NCI-H128 (cell line): Measurements from ENCODE around the gene GPR75.

Experiments used
- DNase-seq: peaks from one replicate; lab custom pipeline; 2025; ENCODE audit not compliant: unreplicated experiment; lab: John Stamatoyannopoulos, UW

Gene GPR75

DNA sequence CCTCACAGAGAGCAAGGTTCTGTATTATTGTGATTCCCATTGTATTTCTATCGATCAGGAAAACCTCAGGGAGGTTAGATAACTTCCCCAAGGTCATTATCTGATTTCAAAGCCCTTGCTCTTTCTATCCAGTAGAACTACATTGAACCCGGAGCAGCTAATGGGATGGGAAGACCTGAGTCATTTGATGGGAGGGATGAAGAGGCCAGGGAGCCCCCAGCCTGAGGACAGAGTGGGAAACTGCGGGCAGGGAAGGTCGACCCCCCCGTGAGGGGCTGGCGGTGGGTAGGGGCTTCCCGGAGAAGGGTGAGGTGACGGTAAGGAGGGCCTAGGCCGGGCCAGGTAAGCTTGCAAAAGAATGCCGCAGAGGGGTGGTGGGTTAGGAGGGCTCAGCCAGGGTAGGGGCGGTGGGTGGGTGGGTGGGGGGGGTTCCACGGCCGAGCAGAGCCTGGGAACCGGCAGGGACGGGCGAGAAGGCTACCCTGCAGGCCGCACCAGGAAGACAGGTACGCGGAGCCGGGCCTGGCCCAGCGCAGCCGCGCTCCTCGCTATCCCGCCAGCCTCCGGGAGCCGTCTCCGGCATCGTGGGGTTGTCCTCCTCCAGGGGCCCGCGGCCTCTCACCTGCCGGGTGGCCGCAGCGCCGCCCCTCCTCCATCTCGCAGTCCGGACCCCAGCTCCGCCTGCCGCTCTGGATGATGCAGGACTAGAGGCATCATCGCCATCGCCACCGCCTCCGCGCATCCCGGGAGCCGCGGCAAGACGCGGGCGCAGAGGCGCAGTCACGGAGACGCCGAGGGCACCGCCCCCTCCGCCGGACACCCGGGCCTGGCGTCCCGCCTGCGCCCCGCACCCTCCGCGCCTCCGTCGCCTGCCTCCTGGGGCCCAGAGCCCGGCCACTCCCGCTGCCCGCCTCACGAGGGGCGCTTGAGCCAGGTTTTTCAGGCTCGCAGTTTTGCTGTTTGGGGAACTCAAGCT is at the start of gene GPR75:
Gene GPR75 (minus strand): TSS at position 762 of the 976 bp plus-strand sequence. CDS start 5,211 bp downstream, outside the sequence.
- DNase-seq = no peak

DNA sequence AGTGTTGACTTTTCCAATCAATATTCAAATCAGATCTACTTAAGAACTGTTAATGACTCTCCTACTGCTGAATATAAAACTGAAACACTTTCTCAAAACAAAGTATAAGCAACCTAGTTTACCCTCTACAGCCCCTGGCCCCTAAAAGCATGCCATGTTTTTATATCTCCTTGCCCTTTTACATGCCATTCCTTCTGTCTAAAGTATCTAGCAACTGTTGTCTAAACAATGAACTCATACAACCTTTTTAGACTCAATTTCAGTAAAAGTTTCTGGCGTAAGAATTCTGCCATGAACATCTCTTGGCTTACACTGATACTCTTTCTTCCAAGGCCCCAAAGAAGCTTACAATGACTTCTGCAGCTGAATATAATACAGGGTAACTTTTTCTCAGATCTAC is 47.8 kb upstream of the GPR75 start:
- no peak for DNase-seq

DNA sequence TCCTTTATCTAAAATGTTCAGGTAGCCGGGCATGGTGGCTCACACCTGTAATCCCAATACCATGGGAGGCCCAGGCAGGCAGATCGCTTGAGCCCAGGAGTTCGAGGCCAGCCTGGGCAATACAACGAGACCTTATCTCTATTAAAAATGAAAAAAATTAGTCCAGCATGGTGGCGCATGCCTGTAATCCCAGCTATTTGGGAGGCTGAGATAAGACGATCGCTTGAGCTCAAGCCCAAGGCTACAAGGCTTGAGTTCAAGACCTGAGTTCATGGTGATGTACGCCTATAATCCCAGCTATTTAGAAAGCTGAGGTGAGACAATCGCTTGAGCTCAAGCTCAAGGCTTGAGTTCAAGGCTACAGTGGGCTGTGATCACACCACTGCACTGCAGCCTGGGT is 45.6 kb upstream of the GPR75 start:
- DNase-seq = no peak

DNA sequence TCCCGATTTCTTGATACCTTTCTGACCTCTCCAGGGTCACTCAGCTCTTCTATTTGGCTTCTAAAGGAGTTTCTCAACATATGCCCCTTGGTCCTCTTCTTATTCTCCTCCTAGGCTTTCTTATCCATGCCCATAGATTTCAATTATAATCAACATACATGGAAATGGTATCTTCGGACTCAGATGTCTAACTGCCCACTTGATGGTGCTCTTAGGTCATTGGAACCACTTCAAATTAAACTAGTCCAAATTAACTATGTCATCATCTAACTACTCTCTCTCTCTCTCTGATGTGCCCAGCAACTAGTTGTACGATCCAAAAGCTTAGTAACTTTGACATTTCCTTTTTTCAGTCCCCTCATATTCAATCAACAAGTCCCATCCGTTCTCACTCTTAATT is 43.2 kb upstream of the GPR75 start:
- no peak for DNase-seq

DNA sequence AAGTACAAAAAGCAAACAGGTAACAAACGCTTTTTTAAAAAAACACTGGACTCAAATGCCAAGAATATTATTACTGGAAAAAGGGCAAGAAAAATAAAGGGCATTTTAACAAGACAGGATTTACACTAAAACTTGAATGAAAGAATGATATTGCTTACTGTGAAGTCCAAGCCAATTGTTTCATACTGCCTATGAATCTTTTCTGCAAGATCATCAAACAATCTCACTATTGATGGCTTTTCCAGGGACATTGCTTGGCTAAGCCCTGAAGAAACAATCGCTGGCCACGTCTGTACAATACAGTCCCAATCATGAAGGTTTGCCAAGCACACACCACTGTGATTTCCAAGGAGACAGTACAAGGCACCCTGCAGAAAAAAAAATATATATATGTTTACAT is 41.4 kb upstream of the GPR75 start:
- no peak for DNase-seq

DNA sequence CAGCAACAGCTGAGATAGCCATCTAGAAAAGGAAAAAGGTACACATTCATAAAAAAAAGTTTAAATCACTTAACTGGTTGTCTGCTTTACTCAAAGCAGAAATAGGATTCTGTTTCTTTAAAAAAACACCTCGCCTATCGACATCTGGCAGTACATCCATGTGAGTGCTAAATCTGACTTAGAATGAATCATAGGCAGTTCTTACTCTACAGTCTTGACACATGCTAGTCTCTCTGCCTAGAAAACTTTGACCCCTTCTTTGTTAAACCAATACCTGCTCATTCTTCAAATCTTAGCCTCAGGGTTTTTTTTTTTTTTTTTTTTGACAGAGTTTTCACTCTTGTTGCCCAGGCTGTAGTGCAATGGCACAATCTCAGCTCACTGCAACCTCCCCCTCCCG is 37.1 kb upstream of the GPR75 start:
- DNase-seq = no peak

DNA sequence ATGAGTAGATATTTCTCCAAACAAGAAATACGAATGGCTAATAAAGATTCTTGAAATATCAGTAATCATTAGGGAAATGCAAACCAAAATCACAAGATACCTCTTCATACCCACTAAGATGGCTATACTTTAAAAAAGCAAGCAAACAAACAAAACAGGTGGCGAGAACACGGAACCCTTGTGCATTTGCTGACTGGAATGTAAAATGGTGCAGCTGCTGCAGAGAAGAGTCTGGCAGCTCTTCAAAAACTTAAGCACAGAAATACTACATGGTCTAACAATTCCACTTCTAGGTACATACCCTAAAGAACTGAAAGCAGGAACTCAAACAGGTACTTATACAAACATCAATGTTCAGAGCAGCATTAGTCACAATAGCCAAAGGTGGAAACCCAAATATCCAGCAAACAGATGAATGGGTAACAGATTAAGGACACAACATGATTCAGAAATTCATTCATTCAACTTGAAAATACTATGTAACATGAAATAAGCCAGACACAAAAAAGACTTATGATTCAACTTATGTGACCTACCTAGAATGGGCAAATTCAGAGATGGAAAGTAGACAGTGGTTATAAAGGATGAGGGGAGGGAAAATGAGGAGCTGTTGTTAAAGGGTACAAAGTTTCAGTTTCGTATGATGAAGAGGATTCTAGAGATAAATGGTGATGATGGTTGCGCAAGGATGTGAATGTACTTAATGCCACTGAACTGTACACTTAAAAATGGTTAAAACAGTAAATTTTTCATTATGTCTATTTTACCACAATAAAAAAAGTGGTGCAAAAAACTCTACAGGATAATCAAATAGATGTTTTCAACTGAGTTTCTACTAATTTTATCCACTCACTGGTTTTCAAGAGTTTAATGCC is 26.9 kb upstream of the GPR75 start:
- DNase-seq = no peak

DNA sequence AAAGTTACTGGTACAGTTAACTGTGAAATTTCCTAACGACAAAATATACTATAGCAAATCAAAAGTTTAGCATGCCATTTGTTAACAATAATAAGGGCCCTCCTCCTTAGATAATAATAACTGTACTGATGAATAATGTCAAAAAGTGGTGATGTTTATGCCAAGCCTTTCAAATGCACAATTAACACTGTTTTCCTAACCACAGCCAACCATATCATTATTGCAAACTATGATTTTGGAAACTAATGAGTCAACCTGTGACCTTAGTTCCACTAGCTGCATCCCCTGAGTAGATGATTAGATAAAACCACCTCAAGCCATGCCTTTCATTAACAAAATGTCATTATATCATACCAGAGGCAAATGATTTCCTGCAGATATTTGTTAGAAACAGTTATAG is 25.1 kb upstream of the GPR75 start:
- no peak for DNase-seq

DNA sequence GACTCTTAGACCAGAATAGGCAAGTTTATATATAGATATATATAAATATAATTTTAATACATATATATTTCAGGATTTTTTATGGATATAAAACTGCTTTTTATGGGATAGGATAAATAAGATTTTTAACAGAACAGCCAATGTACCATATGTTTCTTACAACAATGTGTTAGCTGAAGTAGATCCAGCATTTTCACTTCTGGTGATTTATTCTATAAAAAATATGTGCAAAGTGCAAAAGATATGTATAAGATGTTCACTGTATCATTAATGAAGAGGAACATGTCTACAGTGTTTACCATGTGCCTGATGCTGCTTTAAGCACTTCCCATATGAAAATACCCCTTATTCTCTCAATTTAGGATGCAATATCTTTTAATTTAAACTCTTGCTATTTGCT is 22.2 kb upstream of the GPR75 start:
- DNase-seq = no peak

DNA sequence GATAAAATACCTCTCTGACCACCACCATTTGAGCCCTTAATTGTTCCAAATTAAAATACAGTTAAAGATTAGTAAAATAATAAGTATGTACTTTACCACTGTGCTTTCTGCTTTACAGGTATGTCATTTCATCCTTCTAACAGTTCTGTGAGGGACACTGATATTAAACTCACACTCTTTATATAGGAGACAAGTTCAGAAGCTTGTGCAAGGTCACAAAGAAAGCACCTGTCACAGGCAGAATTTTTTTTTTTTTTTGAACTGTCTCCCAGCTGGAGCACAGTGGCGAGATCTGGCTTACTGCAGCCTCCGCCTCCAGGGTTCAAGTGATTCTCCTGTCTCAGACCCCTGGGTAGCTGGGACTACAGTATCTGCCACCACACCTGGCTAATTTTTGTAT is 21.6 kb upstream of the GPR75 start:
- DNase-seq = no peak

DNA sequence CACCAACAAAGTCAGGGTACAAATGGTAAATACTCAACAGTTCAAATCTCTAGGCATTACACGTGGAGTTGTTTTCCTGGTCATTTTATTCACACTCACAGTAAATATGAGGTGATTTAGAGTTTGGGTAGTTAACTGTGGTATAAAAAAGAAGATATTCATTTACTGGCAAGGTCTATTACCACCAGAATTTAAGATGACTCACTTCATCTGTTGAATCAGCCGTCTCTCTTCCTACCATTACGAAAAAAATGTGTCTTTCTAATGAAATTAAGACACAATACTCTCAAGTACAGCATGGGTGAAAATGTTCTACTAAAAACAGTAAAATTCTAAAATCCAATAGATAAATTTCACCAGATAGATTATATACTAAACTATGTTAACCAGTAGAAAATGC is 21.0 kb upstream of the GPR75 start:
- no peak for DNase-seq

DNA sequence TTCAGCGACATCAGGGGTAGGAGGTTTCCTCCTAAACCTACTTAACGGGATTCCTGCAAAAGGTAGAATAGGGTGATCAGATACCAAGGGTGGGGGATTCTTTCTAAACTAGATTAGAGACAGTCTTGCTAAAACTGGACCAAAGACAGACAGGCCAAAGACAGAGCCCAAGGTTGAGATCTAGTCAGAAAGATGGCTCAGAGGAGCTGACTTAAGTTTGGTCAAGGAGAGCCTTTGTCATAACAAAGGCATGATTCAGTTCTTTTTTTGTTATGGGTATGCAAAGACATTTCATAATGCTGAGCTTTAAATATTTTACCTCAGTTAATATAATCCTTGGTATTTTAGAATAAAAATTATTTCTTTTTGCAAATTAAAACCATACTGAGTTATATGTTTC is 17.8 kb upstream of the GPR75 start:
- DNase-seq = no peak

DNA sequence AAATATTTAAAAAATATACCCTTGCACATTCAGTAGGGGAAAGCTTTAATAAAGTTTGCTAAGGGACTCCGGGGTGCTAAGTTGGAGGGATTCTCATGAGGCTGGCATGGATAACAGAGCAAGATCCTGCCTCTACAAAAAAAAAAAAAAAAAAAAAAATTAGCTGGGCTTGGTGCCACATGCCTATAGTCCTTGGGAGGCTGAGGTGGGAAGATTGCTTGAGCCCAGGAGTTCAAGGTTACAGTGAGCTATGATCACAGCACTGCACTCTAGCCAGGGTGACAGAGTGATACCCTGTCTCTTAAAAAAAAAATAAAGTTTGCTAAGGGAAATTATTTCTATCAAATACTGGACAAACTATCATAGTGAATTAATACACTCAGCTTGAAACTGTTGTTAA is 17.3 kb upstream of the GPR75 start:
- no peak for DNase-seq

DNA sequence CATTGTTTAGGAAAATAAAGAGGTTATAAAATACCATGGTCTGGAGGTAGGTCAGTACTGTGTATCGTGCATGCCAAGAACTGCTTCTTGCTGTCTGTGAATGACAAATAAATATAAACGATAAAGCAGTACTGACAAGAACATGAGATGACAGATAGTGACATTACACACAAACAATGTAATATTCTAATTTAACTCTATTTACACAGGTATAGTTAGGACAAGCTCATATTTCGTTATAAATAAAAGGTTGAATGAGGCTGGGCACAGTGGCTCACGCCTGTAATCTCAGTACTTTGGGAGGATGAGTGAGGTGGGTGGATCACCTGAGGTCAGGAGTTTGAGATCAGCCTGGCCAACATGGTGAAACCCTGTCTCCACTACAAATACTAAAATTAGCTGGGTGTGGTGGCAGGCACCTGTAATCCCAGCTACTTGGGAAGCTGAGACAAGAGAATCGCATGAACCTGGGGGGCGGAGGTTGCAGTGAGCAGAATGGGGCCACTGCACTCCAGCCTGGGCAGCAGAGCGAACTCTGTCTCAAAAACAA is 14.7 kb upstream of the GPR75 start:
- no peak for DNase-seq

DNA sequence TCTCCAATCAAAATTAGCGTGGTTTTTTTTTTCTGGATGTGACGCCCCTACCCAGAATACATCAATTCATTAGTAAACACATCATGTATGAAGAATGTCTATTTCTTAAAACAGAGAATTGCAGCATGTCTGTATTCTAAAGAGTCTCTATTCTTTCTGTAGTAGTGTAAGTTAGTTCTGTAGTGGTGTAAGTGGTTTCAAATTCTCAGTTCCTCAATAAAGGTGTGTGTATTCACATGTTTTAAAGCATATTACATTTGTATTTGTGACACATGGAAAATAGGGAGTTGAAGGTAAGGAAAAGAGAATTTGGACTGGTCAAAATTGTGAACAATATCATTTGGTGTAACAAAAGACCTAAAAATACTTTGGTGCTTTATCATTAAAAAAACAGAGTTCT is 8.0 kb upstream of the GPR75 start:
- no peak for DNase-seq

DNA sequence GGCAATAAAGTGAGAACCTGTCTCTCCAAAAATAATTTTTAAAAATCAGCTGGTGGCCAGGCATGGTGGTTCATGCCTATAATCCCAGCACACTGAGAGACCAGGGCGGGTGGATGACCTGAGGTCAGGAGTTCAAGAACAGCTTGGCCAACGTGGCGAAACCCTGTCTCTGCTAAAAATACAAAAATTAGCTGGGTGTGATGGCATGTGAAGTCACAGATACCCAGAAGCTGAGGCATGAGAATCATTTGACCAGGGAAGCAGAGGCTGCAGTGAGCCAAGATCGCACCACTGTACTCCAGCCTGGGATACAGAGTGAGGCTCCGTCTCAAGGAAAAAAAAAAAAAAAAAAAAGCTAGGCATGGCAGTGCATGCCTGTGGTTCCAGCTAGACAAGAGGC is 7.4 kb upstream of the GPR75 start:
- DNase-seq = no peak

DNA sequence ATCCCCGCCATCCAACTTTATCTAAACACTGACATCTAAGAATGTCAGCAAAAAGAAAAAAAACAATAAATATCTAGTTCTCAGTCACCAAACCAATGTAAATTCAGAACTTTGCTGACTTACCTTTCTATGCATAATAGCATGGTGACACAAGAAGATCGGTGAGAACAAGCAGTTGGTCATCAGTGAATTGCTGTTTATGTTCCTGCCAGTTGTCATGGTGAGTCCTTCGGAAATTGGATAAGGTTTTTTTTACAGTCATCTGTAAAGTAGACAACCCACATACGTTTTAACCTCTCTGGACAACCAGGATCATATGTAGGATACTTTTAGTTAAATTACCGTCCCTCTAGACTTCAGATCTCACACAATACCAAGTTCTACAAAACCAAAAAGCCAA is 6.2 kb upstream of the GPR75 start:
- DNase-seq = no peak

DNA sequence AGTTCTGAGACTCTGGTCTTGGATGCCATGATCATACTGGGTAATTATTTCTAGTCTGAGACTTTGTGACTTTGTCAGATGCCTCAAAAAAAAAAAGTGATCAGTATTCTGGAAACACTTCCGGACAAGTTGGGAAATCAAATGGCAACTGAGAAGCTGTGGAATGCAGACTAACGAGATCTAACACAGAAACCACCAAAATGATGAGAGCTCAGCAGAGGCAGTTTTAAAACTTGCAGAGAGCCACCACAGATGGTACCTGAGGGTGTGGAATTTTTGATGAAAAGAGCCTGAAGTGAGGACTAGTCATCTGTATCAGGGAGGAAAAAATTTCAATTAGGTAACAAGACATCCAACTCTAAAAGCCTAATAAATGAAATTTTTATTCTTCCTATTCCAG is 5.5 kb upstream of the GPR75 start:
- DNase-seq = no peak

DNA sequence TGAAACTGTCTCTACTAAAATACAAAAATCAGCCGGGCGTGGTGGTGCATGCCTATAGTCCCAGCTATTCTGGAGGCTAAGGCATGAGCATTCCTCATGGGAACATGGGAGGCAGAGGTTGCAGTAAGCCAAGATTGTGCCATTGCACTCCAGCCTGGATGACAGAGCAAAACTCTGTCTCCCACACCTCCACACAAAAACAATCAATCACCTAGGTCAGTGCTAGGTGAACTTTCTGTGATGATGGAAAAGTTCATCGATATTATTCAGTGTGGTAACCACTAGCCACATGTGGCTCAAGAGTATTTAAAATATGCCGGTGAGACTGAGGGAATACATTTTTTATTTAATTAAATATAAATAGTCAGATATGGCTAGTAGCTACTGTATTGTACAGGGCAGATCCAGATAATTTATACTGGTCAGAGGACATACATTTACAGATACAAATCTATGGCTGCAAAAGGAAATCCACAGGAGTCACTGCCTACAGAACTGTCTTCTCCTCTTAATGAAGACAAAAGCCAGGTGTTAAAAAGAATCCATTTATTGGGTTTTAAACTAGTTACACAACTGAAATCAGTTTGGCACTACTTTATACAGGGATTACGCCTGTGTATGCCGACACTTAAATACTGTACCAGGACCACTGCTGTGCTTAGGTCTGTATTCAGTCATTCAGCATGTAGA is 3.9 kb upstream of the GPR75 start:
- no peak for DNase-seq

DNA sequence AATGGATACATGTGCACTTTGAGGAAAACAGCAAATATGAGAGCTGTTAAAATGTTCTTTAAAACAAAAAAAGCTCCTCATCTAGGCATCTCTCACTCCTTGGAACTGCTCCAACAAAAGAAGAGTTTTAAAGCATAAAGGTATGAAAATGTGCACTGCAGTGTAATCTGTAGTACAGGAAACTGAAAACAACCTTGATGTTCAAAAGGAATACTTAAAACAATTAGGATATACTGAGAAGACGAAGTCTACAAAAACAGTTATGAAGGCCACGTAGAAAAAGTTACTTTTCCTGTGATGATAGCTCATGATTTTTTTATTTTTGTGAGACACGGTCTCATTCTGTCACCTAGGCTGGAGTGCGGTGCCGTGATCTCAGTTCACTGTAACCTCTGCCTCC is 2.1 kb upstream of the GPR75 start:
- no peak for DNase-seq

DNA sequence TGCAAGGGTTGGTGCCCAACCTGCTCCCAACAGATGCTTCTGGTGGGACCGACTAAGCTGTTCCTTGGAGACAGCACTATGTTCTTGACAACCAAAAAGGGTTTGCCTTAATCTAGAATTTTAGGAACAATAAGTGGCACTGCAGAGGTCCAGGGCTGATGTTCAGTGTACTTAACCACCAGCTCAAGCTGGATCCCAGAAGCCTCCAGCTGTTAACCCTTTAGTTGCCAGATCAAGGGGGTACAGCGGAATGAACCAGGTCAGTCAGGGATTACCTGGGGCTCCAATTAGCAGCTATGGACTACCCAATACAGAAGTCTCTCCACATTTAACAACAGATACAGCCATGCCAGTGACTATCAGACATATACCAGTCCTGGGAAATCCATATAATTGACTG is 3.5 kb downstream of the GPR75 start:
- no peak for DNase-seq
